GM21381 (cell line): ENCODE data around the gene NT5C2.
A peak's percentile ranks its signal among the peaks of the same experiment; 100 is the strongest.
"Not testable (repeated sequence)": the region's sequence is repeated elsewhere in the genome, so short reads cannot be mapped to it uniquely, and the experiment has no call there.

Source experiments
- ATAC-seq: cut with Tn5 transposase; IDR thresholded peaks from one replicate; pipeline ENCODE4 v1.9.1; 2021; ENCODE audit warnings: mild to moderate bottlenecking, moderate library complexity; ENCODE audit not compliant: unreplicated experiment

The NT5C2 gene

GRCh38 chr10:103067099-103067477 is 126.0 kb downstream of the NT5C2 start:
- ATAC-seq, result not testable (repeated sequence)

- no peak for ATAC-seq
Measured at GRCh38 chr10:103066141-103067098, 126.7 kb downstream of the NT5C2 start.

GRCh38 chr10:103064956-103065355 is 128.1 kb downstream of the NT5C2 start:
- no peak for ATAC-seq

- no peak for ATAC-seq
Measured at GRCh38 chr10:103062854-103063590, 130.1 kb downstream of the NT5C2 start.

GRCh38 chr10:103060575-103060974 is 132.5 kb downstream of the NT5C2 start:
- ATAC-seq, result no peak

- no peak for ATAC-seq
Measured at GRCh38 chr10:103058034-103058433, 135.0 kb downstream of the NT5C2 start.

- no peak for ATAC-seq
Measured at GRCh38 chr10:103055105-103055504, 138.0 kb downstream of the NT5C2 start.

GRCh38 chr10:103054621-103055020 is 138.5 kb downstream of the NT5C2 start:
- ATAC-seq, result no peak

GRCh38 chr10:103053659-103054581 is 139.2 kb downstream of the NT5C2 start:
- ATAC-seq, result peak; percentile 91

- no peak for ATAC-seq
Measured at GRCh38 chr10:103049237-103049636, 143.8 kb downstream of the NT5C2 start.

- ATAC-seq, result no peak
Measured at GRCh38 chr10:103047381-103047780, 145.7 kb downstream of the NT5C2 start.

- ATAC-seq, result no peak
Measured at GRCh38 chr10:103045961-103046360, 147.1 kb downstream of the NT5C2 start.

GRCh38 chr10:103044942-103045489 is 148.1 kb downstream of the NT5C2 start:
- no peak for ATAC-seq

- no peak for ATAC-seq
Measured at GRCh38 chr10:103042908-103043307, 150.2 kb downstream of the NT5C2 start.

- ATAC-seq, result no peak
Measured at GRCh38 chr10:103042129-103042528, 150.9 kb downstream of the NT5C2 start.

- no peak for ATAC-seq
Measured at GRCh38 chr10:103041391-103041790, 151.7 kb downstream of the NT5C2 start.

- no peak for ATAC-seq
Measured at GRCh38 chr10:103040418-103040817, 152.7 kb downstream of the NT5C2 start.

- ATAC-seq, result no peak
Measured at GRCh38 chr10:103038570-103038969, 154.5 kb downstream of the NT5C2 start.
